ENCODE data around the gene ZNF71.
"Not testable (repeated sequence)": the region's sequence is repeated elsewhere in the genome, so short reads cannot be mapped to it uniquely, and the experiment has no call there.

Gene ZNF71

GRCh38 chr19:56623006-56623405 is 27.9 kb downstream of the ZNF71 start:
- no peak for DNase-seq

- no peak for DNase-seq
These were observed 30.6 kb downstream of the ZNF71 start for GRCh38 chr19:56625708-56626107.

- no peak for DNase-seq
These were observed 37.9 kb downstream of the ZNF71 start for GRCh38 chr19:56633021-56633420.

- DNase-seq: peak; percentile 96
These were observed 43.0 kb downstream of the ZNF71 start for GRCh38 chr19:56637976-56638555.

GRCh38 chr19:56639217-56639616 is 44.1 kb downstream of the ZNF71 start:
- peak; percentile 76 for DNase-seq

GRCh38 chr19:56642711-56643459 is 47.8 kb downstream of the ZNF71 start, which contains the start of gene SMIM17:
TSS of gene SMIM17 (plus strand) at chr19:56643159. CDS start at chr19:56645668, 2,509 bp downstream.
- no peak for DNase-seq

GRCh38 chr19:56643460-56643955 is 48.4 kb downstream of the ZNF71 start:
- DNase-seq: no peak

GRCh38 chr19:56654151-56654550 is 59.0 kb downstream of the ZNF71 start:
- DNase-seq: no peak

GRCh38 chr19:56660381-56661107 is 65.4 kb downstream of the ZNF71 start:
- DNase-seq: peak; percentile 61

GRCh38 chr19:56661248-56661647 is 66.1 kb downstream of the ZNF71 start:
- DNase-seq: no peak

- DNase-seq: no peak
These were observed 68.9 kb downstream of the ZNF71 start for GRCh38 chr19:56663931-56664500.

- no peak for DNase-seq
These were observed 69.4 kb downstream of the ZNF71 start for GRCh38 chr19:56664511-56664910.

- DNase-seq: no peak
These were observed 72.3 kb downstream of the ZNF71 start for GRCh38 chr19:56667311-56667870.

- DNase-seq: no peak
These were observed 73.6 kb downstream of the ZNF71 start for GRCh38 chr19:56668676-56669075.

- no peak for DNase-seq
These were observed 75.4 kb downstream of the ZNF71 start for GRCh38 chr19:56670401-56670960.

GRCh38 chr19:56670961-56671612 is 76.0 kb downstream of the ZNF71 start:
- DNase-seq: no peak

- DNase-seq: peak; percentile 97
These were observed 76.5 kb downstream of the ZNF71 start, which contains the start of gene ZNF835 for GRCh38 chr19:56671613-56671994. TSS of gene ZNF835 (minus strand) at chr19:56671757. CDS start at chr19:56665198, 6,559 bp downstream.

- not testable (repeated sequence) for DNase-seq
These were observed 77.5 kb downstream of the ZNF71 start for GRCh38 chr19:56672610-56673009.
